H9 (cell line): ENCODE results near the gene POLQ. TPM values are rescaled to one million over a fixed set of nuclear protein-coding genes. Genes with fewer than 3 reads are reported as not detected.

Source experiments
- DNase-seq: peaks from one replicate; pipeline ENCODE4 v3.0.0-alpha.2; 2017
- H2AFZ ChIP-seq: one replicate; pipeline ENCODE4 v1.6.1; 2013; ENCODE audit warnings: mild to moderate bottlenecking, low read length, control low read depth, moderate library complexity
- H2AK5ac ChIP-seq: 2 replicates; pipeline ENCODE4 v1.6.1; 2013; ENCODE audit warnings: low read length, control low read depth, mixed read lengths; ENCODE audit not compliant: insufficient read length
- H2BK120ac ChIP-seq: one replicate; pipeline ENCODE4 v1.6.1; 2013; ENCODE audit warnings: low read depth, mild to moderate bottlenecking, low read length, control low read depth, inconsistent platforms; ENCODE audit not compliant: poor library complexity, severe bottlenecking
- H2BK12ac ChIP-seq: 2 replicates; pipeline ENCODE4 v1.6.1; 2013; ENCODE audit warnings: low read length, control low read depth, mixed read lengths, low read depth; ENCODE audit not compliant: insufficient read length
- H2BK15ac ChIP-seq: 2 replicates; pipeline ENCODE4 v1.6.1; 2013; ENCODE audit warnings: low read depth, low read length, control low read depth
- H2BK20ac ChIP-seq: one replicate; pipeline ENCODE4 v1.6.1; 2013; ENCODE audit warnings: low read depth, mild to moderate bottlenecking, low read length, control low read depth, inconsistent platforms; ENCODE audit not compliant: poor library complexity, severe bottlenecking
- H2BK5ac ChIP-seq: 2 replicates; pipeline ENCODE4 v1.6.1; 2013; ENCODE audit warnings: low read length, control low read depth, mixed read lengths; ENCODE audit not compliant: insufficient read length
- H3K14ac ChIP-seq: 2 replicates; pipeline ENCODE4 v1.6.1; 2013; ENCODE audit warnings: low read length, control low read depth; ENCODE audit not compliant: insufficient read depth
- H3K18ac ChIP-seq: 2 replicates; pipeline ENCODE4 v1.6.1; 2013; ENCODE audit warnings: low read depth, mild to moderate bottlenecking, mixed read lengths, low read length, control low read depth; ENCODE audit not compliant: insufficient read length
- H3K23ac ChIP-seq: 2 replicates; pipeline ENCODE4 v1.6.1; 2013; ENCODE audit warnings: low read length, control low read depth, mixed read lengths, low read depth; ENCODE audit not compliant: insufficient read length
- H3K23me2 ChIP-seq: 2 replicates; pipeline ENCODE4 v1.6.1; 2013; ENCODE audit warnings: low read depth, mild to moderate bottlenecking, mixed read lengths, low read length, control low read depth; ENCODE audit not compliant: insufficient read length, poor library complexity, severe bottlenecking
- H3K27ac ChIP-seq: 2 replicates; pipeline ENCODE4 v1.5.1; 2013; ENCODE audit warnings: low read length, control low read depth, mixed read lengths, low read depth; ENCODE audit not compliant: insufficient read length
- H3K27me3 ChIP-seq: 2 replicates; pipeline ENCODE4 v1.6.1; 2013; ENCODE audit warnings: low read length, control low read depth, inconsistent platforms; ENCODE audit not compliant: insufficient read depth
- H3K4ac ChIP-seq: 2 replicates; pipeline ENCODE4 v1.6.1; 2013; ENCODE audit warnings: low read depth, mild to moderate bottlenecking, control low read depth, inconsistent platforms, low read length, moderate library complexity
- H3K4me1 ChIP-seq: 2 replicates; pipeline ENCODE4 v1.6.1; 2013; ENCODE audit warnings: low read length, control low read depth, inconsistent platforms; ENCODE audit not compliant: insufficient read depth
- H3K4me2 ChIP-seq: 2 replicates; pipeline ENCODE4 v1.6.1; 2013; ENCODE audit warnings: low read length, control low read depth, mixed read lengths; ENCODE audit not compliant: insufficient read length, insufficient read depth
- H3K56ac ChIP-seq: 2 replicates; pipeline ENCODE4 v1.6.1; 2013; ENCODE audit warnings: low read depth, mild to moderate bottlenecking, mixed read lengths, low read length, control low read depth; ENCODE audit not compliant: insufficient read length
- H3K79me1 ChIP-seq: 2 replicates; pipeline ENCODE4 v1.6.1; 2013; ENCODE audit warnings: low read depth, mild to moderate bottlenecking, moderate library complexity, low read length, control low read depth, inconsistent platforms; ENCODE audit not compliant: insufficient read depth, poor library complexity, severe bottlenecking
- H3K79me2 ChIP-seq: 2 replicates; pipeline ENCODE4 v1.6.1; 2013; ENCODE audit warnings: low read length, control low read depth, inconsistent platforms; ENCODE audit not compliant: insufficient read depth
- H3K9ac ChIP-seq: 2 replicates; pipeline ENCODE4 v1.6.1; 2013; ENCODE audit warnings: low read length, control low read depth, mixed read lengths; ENCODE audit not compliant: insufficient read length; ENCODE audit errors: extremely low read depth
- H3K9me3 ChIP-seq: one replicate; pipeline ENCODE4 v1.6.1; 2013; ENCODE audit warnings: low read depth, low read length, inconsistent platforms; ENCODE audit not compliant: control insufficient read depth
- H3T11ph ChIP-seq: one replicate; pipeline ENCODE4 v1.6.1; 2013; ENCODE audit warnings: mild to moderate bottlenecking, low read length, control low read depth, inconsistent platforms
- H4K20me1 ChIP-seq: one replicate; pipeline ENCODE4 v1.6.1; 2013; ENCODE audit not compliant: control insufficient read depth, insufficient read length, insufficient read depth
- H4K5ac ChIP-seq: 2 replicates; pipeline ENCODE4 v1.6.1; 2013; ENCODE audit warnings: low read depth, mild to moderate bottlenecking, mixed read lengths, low read length, control low read depth; ENCODE audit not compliant: insufficient read length
- H4K8ac ChIP-seq: replicated peaks from 2 replicates; pipeline ENCODE4 v1.6.1; 2013; ENCODE audit warnings: low read length, control low read depth, mixed read lengths, low read depth; ENCODE audit not compliant: insufficient read length
- H4K91ac ChIP-seq: 2 replicates; pipeline ENCODE4 v1.6.1; 2013; ENCODE audit warnings: low read depth, mild to moderate bottlenecking, moderate library complexity, mixed read lengths, low read length, control low read depth; ENCODE audit not compliant: insufficient read length
- H3K27ac Mint-ChIP-seq, 3 experiments: 2 replicates in 2 of 3; 3 replicates in 1 of 3; pipeline ENCODE4 v1.8.0; 2020 to 2021; ENCODE audit warnings: mixed read lengths in 3 of 3, mild to moderate bottlenecking in 1 of 3, moderate library complexity in 1 of 3
- H3K27me3 Mint-ChIP-seq: 2 replicates; pipeline ENCODE4 v1.8.0; 2021; ENCODE audit warnings: low read depth, mild to moderate bottlenecking, moderate library complexity, mixed read lengths
- H3K36me3 Mint-ChIP-seq, 3 experiments: 2 replicates in 2 of 3; 3 replicates in 1 of 3; pipeline ENCODE4 v1.8.0; 2020 to 2021; ENCODE audit warnings: low read depth in 3 of 3, mixed read lengths in 3 of 3; ENCODE audit not compliant: insufficient read depth in 1 of 3
- H3K4me1 Mint-ChIP-seq, 2 experiments: 2 replicates each; pipeline ENCODE4 v1.8.0; 2020; ENCODE audit warnings: mixed read lengths in 2 of 2
- H3K4me3 Mint-ChIP-seq, 2 experiments: 2 replicates in 1 of 2; 3 replicates in 1 of 2; pipeline ENCODE4 v1.8.0; 2020 to 2021; ENCODE audit warnings: mild to moderate bottlenecking in 2 of 2, mixed read lengths in 2 of 2, moderate library complexity in 1 of 2
- H3K9me3 Mint-ChIP-seq, 2 experiments: 2 replicates in 1 of 2; 3 replicates in 1 of 2; pipeline ENCODE4 v1.8.0; 2020; ENCODE audit warnings: mild to moderate bottlenecking in 2 of 2, mixed read lengths in 2 of 2, moderate library complexity in 1 of 2
- CTCF ChIP-seq: fragments of 200-600 bp; sonication (generic); conservative IDR thresholded peaks from 3 replicates; pipeline ENCODE4 v1.8.0; 2021; ENCODE audit warnings: antibody characterized with exemption, mild to moderate bottlenecking
- WGBS: extraction: QIAGEN DNeasy Blood & Tissue Kit; methylation state at CpG from one replicate; pipeline ENCODE4 v1.1.7; 2013; ENCODE audit warnings: missing lambda C conversion rate, low lambda C conversion rate, mixed read lengths; ENCODE audit not compliant: insufficient read length; ENCODE audit errors: extremely low coverage; 5-methylcytosine and 5-hydroxymethylcytosine counted together
- total RNA-seq: library from RNA; stranded (reverse); gene quantifications from 2 replicates; pipeline ENCODE4 v1.2.1, GENCODE V29; 2021

POLQ gene
- total RNA-seq, 1 experiment from 2014 or later, result 15.4 TPM

GRCh38 chr3:121581691-121582090, 35.9 kb upstream of the POLQ start:
- H3K14ac ChIP-seq, result no peak overlapping the region
- Mint-ChIP-seq H3K36me3 (no peaks in the 10 kb centered on the region; a peak in 1 of 7 replicates), H3K4me3 (no peak overlapping the region), H3K4me1 (peaks cover 5 to 7% of the 10 kb centered on the region in 2 experiments; a peak in 3 of 4 replicates), H3K27ac (no peak overlapping the region), H3K27me3 (0 out of 2 replicates have a peak, but pooled peaks cover 2% of the 10 kb centered on the region), H3K9me3 (peaks cover 0 to under 1% of the 10 kb centered on the region in 2 experiments; a peak in 1 of 5 replicates)
- no peak overlapping the region for H2BK20ac ChIP-seq
- no peak overlapping the region for H3K4ac ChIP-seq
- no peaks in the 10 kb centered on the region for H3K4me1 ChIP-seq
- H2AK5ac ChIP-seq, result no peak overlapping the region
- H4K8ac ChIP-seq, result no peak overlapping the region
- no peaks in the 10 kb centered on the region for H3K9me3 ChIP-seq
- H3K9ac ChIP-seq, result no peak overlapping the region
- H3T11ph ChIP-seq, result no peak overlapping the region
- no peak for DNase-seq
- no peaks in the 10 kb centered on the region for H4K20me1 ChIP-seq
- H3K23me2 ChIP-seq, result no peaks in the 10 kb centered on the region
- no peak overlapping the region for H4K91ac ChIP-seq
- TF ChIP-seq CTCF, result no peak
- WGBS, result no CpG with 5 or more reads among the region's 2 CpGs
- no peak overlapping the region for H3K18ac ChIP-seq
- H3K79me1 ChIP-seq, result no peaks in the 10 kb centered on the region
- no peaks in the 10 kb centered on the region for H3K79me2 ChIP-seq
- no peaks in the 10 kb centered on the region for H3K27me3 ChIP-seq
- no peak overlapping the region for H3K56ac ChIP-seq
- H2BK12ac ChIP-seq, result no peak overlapping the region
- no peak overlapping the region for H4K5ac ChIP-seq
- H3K4me2 ChIP-seq, result no peak overlapping the region
- H2AFZ ChIP-seq, result no peak overlapping the region
- H2BK5ac ChIP-seq, result no peak overlapping the region
- H2BK15ac ChIP-seq, result no peak overlapping the region; the same call in 1 of the 2 replicates
- H3K27ac ChIP-seq, result no peak overlapping the region
- no peak overlapping the region for H3K23ac ChIP-seq
- H2BK120ac ChIP-seq, result no peak overlapping the region
